Uterus (tissue), 4 donors: Measurements from ENCODE around the gene LANCL3. TPM values are rescaled to one million over a fixed set of nuclear protein-coding genes. Genes with fewer than 3 reads are reported as not detected.

Experiments used
- DNase-seq, 2 donors: peaks; one replicate each; pipeline ENCODE4 v3.0.0-alpha.2; 2019 to 2020
- H3K27ac ChIP-seq, 2 donors: fragments of 200-600 bp; sonication (generic); 1 replicate in 1 of 2; 2 replicates in 1 of 2; pipeline ENCODE4 v1.5.1; 2016 to 2018
- H3K27me3 ChIP-seq, 2 donors: fragments of 200-600 bp; sonication (generic); one replicate each; pipeline ENCODE4 v1.5.1; 2018 to 2019; ENCODE audit warnings: control low read depth in 1 of 2
- H3K36me3 ChIP-seq, 2 donors: fragments of 200-600 bp; sonication (generic); one replicate each; pipeline ENCODE4 v1.5.1; 2019; ENCODE audit warnings: control low read depth in 1 of 2
- H3K4me1 ChIP-seq, 2 donors: fragments of 200-600 bp; sonication (generic); one replicate each; pipeline ENCODE4 v1.5.1; 2018 to 2019; ENCODE audit warnings: control low read depth in 1 of 2
- H3K4me3 ChIP-seq, 2 donors: fragments of 200-600 bp; sonication (generic); 1 replicate in 1 of 2; 2 replicates in 1 of 2; pipeline ENCODE4 v1.5.1; 2018 to 2019; ENCODE audit warnings: mild to moderate bottlenecking in 1 of 2
- H3K9me3 ChIP-seq, 2 donors: fragments of 200-600 bp; sonication (generic); one replicate each; pipeline ENCODE4 v1.5.1; 2019; ENCODE audit warnings: control low read depth in 1 of 2
- POLR2A ChIP-seq, 2 donors: fragments of 450-650 bp; IDR thresholded peaks; one replicate each; pipeline ENCODE4 v1.6.1; 2016; ENCODE audit warnings: antibody characterized with exemption in 2 of 2, mild to moderate bottlenecking in 1 of 2, moderate library complexity in 1 of 2
- intact Hi-C: fragments of 100-400 bp; cut with DNase I; formaldehyde crosslinking; loops from one replicate; pipeline ENCODE4 v1.15.1; 2023; ENCODE audit warnings: low total_unique reads
- total RNA-seq, 4 donors: library from RNA; depleted of rRNA in 3 of 4; stranded (reverse); fragments of >200 nt in 3 of 4; gene quantifications; one replicate each; pipeline versions ENCODE4 v1.1.0 to v1.2.4, GENCODE V29; 2014 to 2023
- TF ChIP-seq, protein P1 (sequence below), 4 experiments: fragments of 200-600 bp in 2 of 4; fragments of 450-650 bp in 2 of 4; sonication (generic) in 2 of 4; IDR thresholded peaks; one replicate each; pipeline ENCODE4 v1.5.1; 2016 to 2019; ENCODE audit warnings: antibody characterized with exemption in 4 of 4, mild to moderate bottlenecking in 2 of 4, moderate library complexity in 1 of 4
- donor health status: DM: yes; HTN: yes; CAD: no.

The LANCL3 gene
- total RNA-seq, 4 donors from 2014 or later: 0.12 to 0.83 TPM; not detected in 2

- no peak for TF ChIP-seq POLR2A (IDR thresholded peaks at IDR 0.05)
- TF ChIP-seq, protein P1, sequence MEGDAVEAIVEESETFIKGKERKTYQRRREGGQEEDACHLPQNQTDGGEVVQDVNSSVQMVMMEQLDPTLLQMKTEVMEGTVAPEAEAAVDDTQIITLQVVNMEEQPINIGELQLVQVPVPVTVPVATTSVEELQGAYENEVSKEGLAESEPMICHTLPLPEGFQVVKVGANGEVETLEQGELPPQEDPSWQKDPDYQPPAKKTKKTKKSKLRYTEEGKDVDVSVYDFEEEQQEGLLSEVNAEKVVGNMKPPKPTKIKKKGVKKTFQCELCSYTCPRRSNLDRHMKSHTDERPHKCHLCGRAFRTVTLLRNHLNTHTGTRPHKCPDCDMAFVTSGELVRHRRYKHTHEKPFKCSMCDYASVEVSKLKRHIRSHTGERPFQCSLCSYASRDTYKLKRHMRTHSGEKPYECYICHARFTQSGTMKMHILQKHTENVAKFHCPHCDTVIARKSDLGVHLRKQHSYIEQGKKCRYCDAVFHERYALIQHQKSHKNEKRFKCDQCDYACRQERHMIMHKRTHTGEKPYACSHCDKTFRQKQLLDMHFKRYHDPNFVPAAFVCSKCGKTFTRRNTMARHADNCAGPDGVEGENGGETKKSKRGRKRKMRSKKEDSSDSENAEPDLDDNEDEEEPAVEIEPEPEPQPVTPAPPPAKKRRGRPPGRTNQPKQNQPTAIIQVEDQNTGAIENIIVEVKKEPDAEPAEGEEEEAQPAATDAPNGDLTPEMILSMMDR (IDR thresholded peaks at IDR 0.05): no peak
- Histone ChIP-seq H3K36me3 (no peaks in the 10 kb centered on the region), H3K27ac (no peak overlapping the region), H3K4me1 (no peaks in the 10 kb centered on the region), H3K4me3 (no peak overlapping the region), H3K9me3 (no peaks in the 10 kb centered on the region), H3K27me3 (no peaks in the 10 kb centered on the region)
- intact Hi-C loops: no loop called here
- DNase-seq: no peak
These were observed 80.5 kb downstream of the LANCL3 start for GRCh38 chrX:37651921-37652452.

DNA sequence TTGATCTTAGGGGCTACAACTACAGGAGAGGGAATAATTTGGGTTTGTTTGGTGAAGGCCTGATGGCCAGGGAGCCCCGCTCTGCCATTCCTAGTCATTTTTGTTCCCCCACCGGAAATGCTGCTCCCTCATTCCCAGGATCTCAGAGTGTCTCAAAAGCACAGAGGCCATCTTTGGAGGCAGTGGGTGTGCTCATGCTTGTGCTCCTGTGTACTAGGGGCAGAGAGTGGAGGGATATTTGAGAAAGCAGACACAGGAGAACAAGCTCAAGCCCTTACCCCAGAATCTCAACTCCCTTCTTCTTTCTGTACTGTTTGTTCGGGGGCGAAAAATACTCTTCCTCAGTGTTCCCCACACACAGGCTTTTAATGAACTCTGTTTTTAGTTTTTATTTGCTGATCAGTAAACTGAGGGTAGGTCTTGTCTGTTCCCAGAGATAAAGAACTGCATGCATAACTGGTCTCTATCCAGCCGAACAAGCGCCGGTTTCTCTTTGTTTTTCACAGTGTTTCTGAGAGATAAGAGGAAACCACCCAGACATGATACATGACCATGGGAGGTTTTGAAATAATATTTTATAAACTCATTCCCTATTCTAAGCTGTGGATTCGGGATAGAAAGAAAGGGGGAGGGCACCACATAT is 81.2 kb downstream of the LANCL3 start:
- TF ChIP-seq, protein P1 (IDR thresholded peaks at IDR 0.05): no peak
- no peak for TF ChIP-seq POLR2A (IDR thresholded peaks at IDR 0.05)
- intact Hi-C loops: no loop called here

DNA sequence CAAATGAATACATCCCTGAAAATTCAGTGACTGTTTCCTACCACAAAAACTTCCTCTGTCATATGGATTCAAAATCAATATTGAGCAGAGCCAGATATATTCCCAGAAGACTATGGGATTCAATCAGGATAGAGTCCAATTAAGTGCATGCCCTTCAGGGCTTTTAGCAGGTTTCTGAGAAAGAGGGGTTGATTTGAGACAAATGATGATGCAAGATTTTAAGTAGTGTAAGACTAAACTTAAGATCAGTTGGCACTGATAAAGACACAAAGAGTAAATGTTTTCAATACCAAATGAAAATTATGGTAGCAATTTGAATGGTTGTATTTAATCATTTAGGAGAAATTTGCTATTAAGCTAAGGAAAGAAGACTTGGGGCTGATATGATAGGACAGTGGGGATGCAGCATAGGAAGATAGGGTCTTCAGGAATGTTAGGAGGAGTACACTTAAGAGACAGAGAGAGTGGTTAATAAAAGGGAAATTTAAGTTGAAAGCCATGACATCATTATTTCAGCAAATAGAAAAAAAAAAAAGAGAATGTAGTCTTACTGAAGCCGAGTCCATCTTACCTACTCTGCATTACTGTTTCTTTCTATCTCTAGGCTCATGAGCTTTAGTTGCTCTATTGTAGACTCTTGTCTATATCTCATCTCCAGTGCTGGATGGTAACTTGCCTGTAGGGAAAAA is 82.1 kb downstream of the LANCL3 start:
- TF ChIP-seq POLR2A (IDR thresholded peaks at IDR 0.05): no peak
- TF ChIP-seq, protein P1 (IDR thresholded peaks at IDR 0.05): no peak
- Histone ChIP-seq H3K4me3 (no peak overlapping the region), H3K27ac (no peak overlapping the region), H3K36me3 (no peaks in the 10 kb centered on the region), H3K27me3 (no peaks in the 10 kb centered on the region), H3K4me1 (no peaks in the 10 kb centered on the region), H3K9me3 (no peaks in the 10 kb centered on the region)
- DNase-seq: no peak
- intact Hi-C loops: no loop called here

More for the DNA sequence above, 81.2 kb downstream of the LANCL3 start:
- no peaks in the 10 kb centered on the region for H3K36me3 ChIP-seq
- no peaks in the 10 kb centered on the region for H3K9me3 ChIP-seq
- H3K27me3 ChIP-seq: no peaks in the 10 kb centered on the region
- no peak overlapping the region for H3K27ac ChIP-seq
- H3K4me1 ChIP-seq: no peaks in the 10 kb centered on the region
- H3K4me3 ChIP-seq: no peak overlapping the region
- DNase-seq: no peak

DNA sequence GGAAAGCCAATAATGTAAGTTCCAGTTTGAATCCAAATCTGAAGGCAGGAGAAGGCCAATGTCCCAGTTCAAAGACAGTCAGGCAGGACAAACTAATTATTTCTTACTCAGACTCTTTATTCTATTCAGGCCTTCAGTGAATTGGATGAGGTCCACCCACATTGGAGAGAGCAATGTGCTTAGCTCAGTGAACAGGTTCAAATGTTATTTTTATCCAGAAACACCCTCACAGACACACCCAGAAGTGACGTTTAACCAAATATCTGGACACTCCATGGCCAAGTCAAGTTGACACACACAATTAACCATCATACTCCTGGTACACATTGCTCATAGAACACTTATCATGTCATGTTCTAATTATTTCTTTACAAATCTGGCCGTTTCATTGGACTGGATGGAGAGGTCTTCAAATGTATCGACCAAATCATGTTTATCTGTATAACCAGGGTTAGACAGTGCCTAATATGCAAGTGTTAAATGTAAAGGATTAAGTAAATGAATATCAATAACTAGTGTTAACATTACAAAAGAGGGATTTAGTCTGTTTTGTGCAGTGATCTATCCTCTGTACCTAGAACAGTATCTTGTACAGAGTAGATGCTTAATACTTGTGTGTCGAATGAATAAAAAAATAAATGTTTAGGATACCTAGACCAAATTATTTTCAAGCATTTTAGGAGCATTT is 87.0 kb downstream of the LANCL3 start:
- intact Hi-C loops: no loop called here
- H3K27ac ChIP-seq: no peak overlapping the region
- H3K36me3 ChIP-seq: no peaks in the 10 kb centered on the region
- TF ChIP-seq POLR2A (IDR thresholded peaks at IDR 0.05): no peak
- TF ChIP-seq, protein P1 (IDR thresholded peaks at IDR 0.05): no peak
- no peak overlapping the region for H3K4me3 ChIP-seq
- DNase-seq: no peak
- H3K27me3 ChIP-seq: no peaks in the 10 kb centered on the region
- no peaks in the 10 kb centered on the region for H3K4me1 ChIP-seq
- H3K9me3 ChIP-seq: no peaks in the 10 kb centered on the region

DNA sequence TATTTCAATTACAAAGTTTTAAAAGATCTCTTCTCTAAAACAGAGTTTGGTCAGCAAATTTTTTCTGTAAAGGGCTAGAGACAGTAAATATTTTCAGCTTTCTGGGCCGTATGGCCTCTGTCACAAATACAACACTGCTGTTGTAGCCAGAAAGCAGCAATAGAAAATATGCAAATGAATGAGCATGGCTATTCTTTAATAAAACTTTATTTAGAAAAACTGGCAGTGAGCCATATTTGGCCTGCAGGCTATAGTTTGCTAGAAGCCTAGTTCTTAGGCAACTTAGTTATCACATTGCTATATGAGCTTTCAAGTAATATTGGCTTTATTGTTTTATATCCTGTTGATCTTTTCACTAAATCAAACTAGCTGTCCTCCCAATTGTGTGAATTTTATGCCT is 87.6 kb downstream of the LANCL3 start:
- Histone ChIP-seq H3K4me1 (no peaks in the 10 kb centered on the region), H3K27me3 (no peaks in the 10 kb centered on the region), H3K9me3 (no peaks in the 10 kb centered on the region), H3K27ac (no peak overlapping the region), H3K4me3 (no peak overlapping the region), H3K36me3 (no peaks in the 10 kb centered on the region)
- intact Hi-C loops: no loop called here
- TF ChIP-seq, protein P1 (IDR thresholded peaks at IDR 0.05): no peak
- TF ChIP-seq POLR2A (IDR thresholded peaks at IDR 0.05): no peak
- no peak for DNase-seq
